NCI-H1105 (cell line): ENCODE measurements around the gene OR6C65.
"Not testable (repeated sequence)": the region's sequence is repeated elsewhere in the genome, so short reads cannot be mapped to it uniquely, and the experiment has no call there.

Experiments used
- DNase-seq: peaks from one replicate; lab custom pipeline; 2025; lab: John Stamatoyannopoulos, UW

The OR6C65 gene

DNA sequence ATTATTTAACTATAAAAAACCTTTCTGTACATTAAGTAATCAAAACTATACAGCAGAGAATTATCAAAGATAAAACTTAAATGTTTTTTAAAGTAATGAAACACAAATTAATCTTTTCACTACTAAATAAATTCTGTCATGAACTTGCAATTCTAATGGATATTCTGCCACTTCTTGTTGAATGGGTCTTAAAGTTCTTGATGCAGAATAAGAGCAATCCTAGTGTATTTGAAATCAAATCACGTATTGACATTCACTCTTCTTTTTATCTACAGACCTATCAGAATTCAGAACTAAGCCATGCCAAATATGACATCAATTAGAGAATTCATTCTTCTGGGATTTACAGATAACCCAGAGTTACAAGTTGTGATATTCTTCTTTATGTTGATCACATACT lies at the start of gene OR6C65:
Gene OR6C65 (plus strand): TSS at position 301 of the 400 bp plus-strand sequence. CDS start 0 bp downstream, at position 301.
- DNase-seq: no peak

DNA sequence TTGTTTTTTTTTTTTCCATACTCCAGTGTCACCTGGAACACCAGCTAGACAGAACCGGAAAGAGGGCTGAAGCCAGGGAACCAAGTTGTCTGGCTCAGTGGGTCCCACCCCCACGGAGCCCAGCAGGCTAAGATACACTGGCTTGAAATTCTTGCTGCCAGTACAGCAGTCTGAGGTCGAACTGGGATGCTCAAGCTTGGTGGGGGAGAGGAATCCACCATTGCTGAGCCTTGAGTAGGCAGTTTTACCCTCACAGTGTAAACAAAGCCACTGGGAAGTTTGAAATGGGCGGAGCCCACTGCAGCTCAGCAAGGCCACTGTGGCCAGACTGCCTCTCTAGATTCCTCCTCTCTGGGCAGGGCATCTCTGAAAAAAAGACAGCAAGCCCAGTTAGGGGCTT lies 45.0 kb upstream of the OR6C65 start:
- not testable (repeated sequence) for DNase-seq

DNA sequence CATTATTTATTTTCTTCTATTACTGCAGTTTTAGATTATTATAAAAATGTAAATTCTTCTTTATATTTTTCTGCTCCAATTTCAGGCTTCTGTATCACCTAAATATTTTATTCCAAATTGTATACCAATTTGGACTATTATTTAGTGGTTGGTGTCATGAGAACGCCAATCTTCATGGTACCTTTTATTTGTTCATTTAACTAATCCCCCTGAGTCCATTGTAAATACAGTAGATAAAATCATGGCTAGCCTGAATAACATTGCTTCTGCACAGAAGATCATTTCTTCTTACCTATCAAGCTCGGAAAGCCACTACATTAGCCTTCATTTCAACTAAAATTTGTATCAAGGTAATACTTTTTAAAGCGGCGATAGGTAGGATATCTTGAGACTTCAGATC lies 37.7 kb upstream of the OR6C65 start, which contains the start of gene OR6C75:
Gene OR6C75 (plus strand): TSS at position 301 of the 400 bp plus-strand sequence. CDS start 2,136 bp downstream, outside the sequence.
- DNase-seq: no peak

DNA sequence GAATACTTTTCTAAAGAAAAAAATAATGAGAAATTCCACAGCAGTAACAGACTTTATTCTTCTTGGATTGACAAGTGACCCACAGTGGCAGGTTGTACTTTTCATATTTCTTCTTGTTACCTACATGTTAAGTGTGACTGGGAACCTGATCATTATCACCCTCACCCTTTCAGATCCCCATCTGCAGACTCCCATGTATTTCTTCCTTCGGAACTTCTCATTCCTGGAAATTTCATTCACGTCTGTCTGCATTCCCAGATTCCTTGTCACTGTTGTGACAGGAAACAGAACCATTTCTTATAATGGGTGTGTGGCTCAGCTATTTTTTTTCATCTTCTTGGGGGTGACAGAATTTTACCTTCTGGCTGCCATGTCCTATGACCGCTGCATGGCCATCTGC lies 35.2 kb upstream of the OR6C65 start:
- no peak for DNase-seq

DNA sequence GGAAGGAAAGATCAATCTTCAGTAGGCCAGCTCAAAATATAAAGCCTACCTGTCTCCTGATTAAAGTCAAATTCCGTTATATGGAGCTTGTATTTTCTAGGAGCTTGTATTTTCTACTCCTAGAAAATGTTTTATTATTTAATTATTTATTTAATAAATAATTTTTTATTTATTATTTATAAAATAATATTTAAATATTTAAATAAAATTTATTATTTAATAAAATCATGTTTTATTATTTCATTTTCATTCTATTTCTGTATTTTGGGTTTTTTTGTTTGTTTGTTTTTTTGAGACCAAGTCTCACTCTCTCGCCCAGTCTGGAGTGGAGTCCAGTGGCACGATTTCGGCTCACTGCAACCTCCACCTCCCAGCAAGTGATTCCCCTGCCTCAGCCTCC lies 27.8 kb upstream of the OR6C65 start:
- DNase-seq: no peak

DNA sequence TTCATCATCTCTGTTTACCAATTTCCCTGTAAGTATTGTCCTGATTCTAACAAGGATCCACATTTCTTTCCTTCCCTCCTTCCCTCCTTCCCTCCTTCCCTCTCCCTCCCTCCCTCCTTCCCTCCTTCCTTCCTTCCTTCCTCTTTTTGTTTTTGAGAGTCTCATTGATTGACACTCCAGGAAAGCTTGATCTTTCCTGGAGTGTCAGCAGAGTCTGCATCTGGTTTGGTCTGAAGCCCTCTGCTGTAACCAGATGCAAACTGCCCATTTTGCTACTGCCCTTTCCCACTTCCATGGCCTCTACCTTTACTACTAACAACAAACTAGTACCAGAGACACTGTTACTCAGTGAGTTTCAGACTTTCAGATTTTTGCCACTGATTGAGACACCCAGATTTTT lies 14.4 kb upstream of the OR6C65 start:
- no peak for DNase-seq

DNA sequence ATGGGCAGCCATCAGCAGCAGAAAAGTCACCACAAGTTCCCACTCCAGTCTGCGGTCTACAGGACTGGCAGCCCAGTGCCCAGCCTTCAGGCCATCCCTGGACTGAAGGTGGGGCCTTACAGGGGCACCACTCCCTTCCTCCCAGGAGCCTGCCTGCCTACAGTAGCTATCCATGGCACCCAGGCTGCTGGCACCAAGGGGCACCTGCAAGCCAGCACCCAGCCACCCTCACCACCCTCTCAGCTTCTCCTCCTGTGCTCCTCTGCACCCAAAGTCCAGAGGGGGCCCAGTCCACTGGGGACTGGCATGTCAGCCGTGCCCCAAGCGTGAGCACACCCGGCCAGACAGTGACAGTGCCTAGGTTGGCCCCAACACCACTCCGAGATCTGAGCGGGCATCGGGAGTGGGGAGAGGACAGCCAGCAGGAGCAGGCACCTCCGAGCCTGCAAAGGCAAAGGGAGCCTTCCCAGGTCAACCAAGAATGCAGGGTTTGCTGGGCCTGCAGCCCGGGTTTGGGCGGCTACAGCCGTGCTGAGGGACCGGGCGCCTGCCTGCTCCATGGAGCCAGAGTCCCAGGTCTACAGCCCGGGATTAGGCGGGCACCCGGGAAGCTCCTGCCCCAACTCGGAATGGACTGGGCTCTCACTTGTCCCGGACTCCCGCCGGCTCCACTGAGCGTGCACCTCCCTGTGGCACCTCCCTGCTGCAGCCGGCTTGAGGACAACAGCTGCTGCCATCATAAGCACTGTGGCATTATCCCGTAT lies 8.1 kb upstream of the OR6C65 start:
- DNase-seq: no peak

DNA sequence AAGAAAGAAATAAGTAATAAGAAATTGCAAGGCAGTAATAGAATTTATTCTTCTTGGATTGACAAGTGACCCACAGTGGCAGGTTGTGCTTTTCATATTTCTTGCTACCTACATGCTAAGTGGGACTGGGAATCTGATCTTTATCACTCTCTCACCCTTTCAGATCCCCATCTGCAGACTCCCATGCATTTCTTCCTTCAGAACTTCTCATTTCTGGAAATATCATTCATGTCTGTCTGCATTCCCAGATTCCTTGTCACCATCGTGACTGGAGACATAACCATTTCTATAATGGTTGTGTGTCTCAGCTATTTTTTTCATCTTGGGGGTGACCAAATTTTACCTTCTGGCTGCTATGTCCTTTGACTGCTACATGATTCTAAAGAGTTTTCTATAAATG lies 4.0 kb upstream of the OR6C65 start:
- no peak for DNase-seq

DNA sequence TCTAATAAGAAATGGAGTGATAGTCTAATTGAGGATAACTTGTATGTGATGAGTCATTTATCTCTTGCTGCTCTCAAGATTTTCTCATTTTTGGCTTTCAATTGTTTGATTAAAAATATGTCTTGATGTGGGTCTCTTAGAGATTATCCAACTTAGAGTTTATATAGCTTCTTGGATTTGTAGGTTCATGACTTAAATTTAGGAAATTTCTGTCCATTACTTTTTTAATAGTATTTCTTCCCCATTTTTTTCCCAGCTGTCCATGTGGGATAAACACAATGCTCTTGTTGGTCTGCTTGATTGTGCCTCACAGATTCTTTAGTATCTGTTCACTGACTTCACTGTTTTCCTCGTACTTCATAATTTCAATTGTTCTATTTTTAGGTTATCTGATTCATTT lies 7.5 kb downstream of the OR6C65 start:
- DNase-seq: no peak

DNA sequence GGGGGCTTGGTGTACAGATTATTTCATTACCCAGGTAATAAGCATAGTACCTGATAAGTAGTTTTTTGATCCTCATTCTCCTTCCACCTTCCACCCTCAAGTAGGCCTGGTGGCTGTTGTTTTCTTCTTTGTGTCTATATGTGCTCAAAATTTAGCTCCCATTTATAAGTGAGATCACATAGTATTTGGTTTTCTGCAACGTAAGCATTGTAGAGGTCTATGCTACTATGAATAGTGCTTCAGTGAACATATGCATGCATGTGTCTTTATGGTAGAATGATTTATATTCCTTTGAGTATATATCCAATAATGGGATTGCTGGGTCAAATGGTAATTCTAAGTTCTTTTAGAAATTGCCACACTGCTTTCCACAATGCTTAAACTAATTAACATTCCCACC lies 8.8 kb downstream of the OR6C65 start:
- not testable (repeated sequence) for DNase-seq

DNA sequence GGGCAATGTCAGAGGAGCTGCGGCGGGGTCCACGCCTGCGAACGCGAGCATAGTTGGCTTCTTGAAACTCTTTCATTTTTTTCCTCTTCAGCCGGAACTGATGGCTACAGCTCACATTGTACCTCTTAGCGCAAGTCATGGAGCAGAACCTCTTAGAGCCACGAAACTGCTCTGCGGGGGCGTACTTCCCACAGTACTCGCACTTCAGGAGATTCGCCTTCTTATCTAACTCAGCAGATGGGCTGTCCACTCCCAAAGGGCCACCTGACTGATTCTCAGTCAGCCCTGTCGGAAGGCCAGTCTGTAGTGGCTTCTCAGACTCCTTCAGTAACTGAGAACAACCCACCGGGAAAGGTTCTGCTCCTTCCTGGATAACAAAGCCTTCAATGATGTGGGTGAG lies 11.8 kb downstream of the OR6C65 start:
- DNase-seq: not testable (repeated sequence)

DNA sequence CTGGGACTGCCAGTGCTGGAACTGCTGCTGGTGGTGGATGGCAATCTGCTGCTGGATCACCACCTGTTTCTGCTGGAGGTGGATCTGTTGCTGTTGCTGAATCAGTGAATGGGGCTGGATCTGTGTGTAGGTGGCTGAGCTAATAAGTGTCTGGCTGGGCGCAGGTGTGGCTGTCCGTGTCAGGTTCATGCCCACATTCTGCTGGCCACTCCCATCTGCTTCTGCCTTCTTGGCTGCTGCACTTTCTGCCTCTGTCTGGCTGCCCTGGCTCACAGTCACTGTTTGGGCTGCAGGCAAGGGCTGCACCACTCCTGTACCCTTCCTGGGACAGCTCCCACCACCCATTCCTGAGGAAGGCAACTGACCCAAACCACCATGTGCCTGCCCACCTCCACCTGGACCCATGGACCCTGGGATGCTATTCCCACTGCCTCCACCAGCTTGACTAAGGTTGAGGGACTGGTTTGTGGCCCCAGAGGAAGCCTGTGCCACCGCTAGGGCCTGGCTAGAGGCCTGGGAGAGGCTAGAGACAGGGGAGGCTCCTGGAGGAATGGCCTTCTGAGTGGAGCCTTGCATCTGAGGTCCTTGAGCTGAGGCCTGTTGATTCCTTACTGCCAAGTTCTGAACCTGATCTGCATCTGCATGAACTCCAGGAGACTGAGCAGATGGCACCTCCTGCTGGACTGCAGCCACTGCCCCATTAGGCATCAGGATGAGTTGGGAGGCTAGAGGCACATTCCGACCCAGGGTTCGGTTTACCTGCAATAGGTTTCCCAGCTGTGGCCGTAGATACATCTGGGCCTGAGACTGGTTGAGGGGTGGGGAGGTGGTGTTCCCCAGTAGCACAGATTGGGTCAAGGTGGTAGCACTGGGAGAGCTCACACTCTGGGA lies 13.4 kb downstream of the OR6C65 start:
- DNase-seq: not testable (repeated sequence)

DNA sequence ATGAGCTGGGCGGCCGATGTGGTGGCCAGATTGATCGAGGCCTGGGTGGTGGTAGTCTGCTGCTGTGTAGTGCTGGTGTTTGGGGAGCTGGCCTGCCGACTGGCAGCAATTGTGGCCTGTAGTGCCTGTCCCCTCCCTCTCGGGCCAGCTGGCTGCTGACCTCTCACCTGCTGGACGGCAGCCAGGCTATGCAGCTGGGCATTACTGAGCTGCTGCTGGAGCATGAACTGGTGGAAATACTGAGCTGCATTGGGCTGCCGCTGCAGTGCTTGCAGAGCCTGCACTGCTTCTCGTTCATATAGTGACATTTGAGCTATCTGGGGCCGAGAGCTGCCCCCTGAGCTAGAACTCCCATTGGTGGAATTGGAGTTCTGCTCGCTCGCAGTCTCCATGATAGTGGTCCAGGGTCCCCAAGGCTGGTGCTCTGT lies 14.1 kb downstream of the OR6C65 start:
- DNase-seq: not testable (repeated sequence)

DNA sequence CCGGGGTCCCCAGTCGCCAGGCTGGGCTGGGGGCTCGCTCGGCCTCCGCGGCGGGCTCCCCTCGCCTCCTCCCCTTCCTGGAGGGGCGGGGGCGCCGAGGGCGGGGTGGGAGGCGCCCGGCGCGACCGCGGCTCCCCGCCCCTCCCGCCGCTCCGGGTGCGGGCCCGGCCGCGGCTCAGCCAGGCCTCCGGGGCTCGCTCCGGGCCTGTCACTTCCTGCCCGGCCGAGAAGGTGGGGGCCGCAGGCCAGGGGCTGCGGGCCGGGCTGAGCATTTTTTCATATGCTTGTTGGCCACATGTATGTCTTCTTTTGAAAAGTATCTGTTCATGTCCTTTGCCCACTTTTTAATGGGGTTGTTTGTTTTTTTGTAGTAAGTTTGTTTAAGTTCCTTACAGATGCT lies 14.6 kb downstream of the OR6C65 start:
- DNase-seq: not testable (repeated sequence)

DNA sequence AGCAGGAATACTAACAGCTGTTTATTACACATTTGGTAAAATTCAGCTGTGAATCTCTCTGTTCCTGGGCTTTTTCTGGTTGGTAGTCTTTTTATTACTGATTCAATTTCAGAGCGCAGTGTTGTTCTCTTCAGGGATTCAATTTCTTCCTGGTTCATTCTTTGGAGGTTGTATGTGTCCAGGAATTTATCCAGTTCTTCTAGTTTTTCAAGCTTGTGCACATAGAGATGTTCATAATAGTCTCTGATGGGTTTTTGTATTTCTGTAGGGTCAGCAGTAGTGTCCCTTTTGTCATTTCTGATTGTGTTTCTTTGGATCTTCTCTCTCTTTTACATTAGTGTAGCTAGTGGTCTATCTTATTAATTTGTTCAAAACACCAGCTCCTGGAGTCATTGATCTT lies 16.6 kb downstream of the OR6C65 start:
- no peak for DNase-seq

DNA sequence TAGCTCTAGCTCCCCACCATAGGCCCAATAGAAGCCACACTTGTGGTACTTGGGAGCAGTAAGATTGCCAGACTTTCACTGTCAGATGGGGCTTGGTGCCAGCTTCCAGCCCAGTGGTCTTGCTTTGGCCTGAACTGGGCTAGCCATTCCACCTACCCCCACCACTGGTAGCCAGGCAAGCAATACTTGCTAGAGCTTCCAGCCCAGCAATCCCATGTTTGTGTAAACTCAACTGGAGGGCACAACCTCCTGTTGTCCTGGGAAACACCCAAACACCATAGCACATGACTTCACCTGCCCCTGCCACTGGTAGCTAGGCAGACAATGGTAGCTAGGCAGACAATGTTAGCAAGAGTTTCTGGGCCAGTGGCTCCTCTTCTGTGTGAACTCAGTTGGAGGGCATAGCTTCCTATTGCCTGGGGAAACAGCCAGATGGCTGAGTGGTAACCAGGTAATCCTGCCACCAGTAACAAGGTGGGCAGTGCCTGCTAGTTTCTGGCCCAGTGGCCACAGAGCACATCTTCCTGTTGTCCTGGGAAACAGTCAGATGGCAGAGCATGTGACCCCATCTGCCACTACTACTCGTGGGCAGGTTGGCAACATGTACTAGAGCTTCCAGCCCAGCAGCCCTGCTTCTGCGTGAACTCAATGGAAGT lies 20.1 kb downstream of the OR6C65 start:
- no peak for DNase-seq

DNA sequence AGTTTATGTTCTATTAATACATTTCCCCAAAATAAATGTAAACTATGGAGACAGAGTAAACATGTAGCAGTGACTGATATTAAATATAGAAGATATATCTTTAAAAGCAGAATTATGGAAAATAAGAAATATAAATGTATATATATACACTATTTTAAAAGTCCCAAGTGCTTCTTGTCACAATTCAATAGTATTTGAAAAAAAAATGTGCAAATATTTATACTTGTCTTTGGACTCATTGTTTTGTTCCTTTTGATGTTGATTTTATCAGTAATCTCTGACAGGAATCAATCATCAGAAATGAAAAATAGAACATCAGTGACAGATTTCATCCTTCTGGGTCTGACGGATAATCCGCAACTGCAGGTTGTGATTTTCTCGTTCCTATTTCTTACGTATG lies 25.6 kb downstream of the OR6C65 start, which contains the start of gene OR6C76:
Gene OR6C76 (plus strand): TSS at position 301 of the 400 bp plus-strand sequence. CDS start 0 bp downstream, at position 301.
- no peak for DNase-seq

DNA sequence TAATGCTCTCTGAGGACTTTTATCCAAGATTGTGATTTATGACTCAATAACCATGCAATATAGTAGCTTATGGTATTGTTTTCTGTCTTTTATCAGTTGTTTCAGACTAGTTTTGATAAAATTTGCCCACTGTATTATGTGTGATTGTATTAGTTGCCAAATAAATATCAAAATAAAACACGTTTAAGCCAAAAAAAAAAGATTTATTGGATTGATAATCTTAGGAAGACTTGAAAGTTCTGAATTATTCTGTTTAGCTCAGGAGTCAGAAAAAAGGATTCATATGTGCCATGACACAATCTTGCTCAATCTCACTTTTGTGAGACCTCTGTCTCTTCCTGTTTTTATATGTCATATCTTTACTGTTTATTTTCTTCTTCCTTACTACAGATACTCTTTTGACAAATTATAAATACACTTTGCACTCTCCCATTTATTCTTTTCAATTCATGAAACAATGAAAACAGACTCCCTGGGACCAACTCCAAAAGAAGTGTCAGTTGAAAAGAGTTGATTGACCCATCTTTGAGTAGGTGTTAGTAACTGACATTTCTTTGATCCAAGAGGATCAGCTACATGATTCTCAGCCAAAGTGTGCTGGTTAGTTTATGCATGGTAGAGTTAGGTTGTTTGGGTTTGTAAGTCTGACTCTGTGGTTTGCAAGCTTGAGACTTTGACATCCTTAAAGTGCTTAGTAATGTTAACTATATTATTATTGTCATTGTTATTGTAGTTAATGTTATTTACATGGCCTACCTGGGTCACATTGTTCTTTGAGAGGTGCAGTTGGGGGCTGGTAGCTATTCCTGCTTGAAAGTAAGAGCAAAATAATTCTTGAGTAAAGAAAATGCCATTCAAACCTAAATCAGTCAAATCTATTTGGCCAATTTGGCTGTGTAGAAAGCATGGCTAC lies 28.3 kb downstream of the OR6C65 start:
- no peak for DNase-seq

DNA sequence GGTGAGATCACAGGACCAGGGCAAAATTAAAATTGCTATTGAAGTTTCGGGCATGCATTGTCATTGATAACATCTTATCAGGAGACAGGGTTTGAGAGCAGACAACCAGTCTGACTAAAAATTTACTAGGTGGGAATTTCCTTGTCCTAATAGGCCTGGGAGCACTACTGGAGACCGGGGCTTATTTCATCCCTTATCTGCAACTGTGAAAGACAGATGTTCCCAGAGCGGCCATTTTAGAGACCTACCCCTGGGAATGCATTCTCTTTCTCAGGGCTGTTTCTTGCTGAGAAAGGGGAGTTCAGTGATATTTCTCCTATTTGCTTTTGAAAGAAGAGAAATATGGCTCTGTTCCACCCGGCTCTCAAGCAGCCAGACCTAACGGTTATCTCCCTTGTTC lies 40.9 kb downstream of the OR6C65 start:
- DNase-seq: not testable (repeated sequence)

DNA sequence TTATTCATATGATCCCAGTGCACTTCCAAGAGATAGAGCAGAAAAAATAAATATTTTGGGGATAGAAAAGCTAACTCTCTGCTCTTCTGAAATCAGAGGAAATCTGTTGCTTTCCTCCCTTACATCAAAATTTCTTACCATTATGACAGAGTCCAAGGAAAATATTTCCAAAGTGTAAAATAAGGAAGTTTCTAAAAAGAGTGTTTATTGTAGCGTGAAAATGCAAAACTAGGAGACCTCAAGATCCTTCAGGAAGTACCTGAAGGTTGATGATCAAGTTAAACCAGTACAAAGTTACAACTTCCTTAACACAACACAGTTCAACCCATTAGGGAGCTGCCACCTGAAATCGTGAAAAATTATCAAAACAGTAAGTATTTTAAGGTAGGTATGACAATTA lies 43.4 kb downstream of the OR6C65 start, which contains the start of gene OR6C2:
Gene OR6C2 (plus strand): TSS at position 301 of the 400 bp plus-strand sequence. CDS start 8,138 bp downstream, outside the sequence.
- no peak for DNase-seq

DNA sequence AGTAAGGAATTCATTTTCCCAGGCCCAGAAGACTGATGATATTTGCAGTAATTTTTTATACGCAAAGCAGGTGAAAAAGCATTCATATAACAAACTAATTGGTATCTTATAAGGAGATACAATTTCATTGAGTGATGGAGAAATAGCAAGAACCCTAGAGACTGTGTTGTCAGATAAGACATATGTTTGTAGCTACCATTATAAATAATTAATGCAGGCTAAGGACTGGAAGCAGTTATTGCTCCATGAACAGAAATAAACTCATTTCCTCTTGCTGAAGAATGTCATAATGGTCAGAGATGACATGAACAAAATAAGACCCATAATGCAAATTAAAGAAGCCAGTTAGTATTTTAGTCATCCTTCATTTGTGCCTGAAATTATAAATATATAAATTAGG lies 45.0 kb downstream of the OR6C65 start:
- no peak for DNase-seq
